NB4 (cell line): ENCODE measurements around the gene STAT5B.

Experiments used
- MYC ChIP-seq: IDR thresholded peaks from 2 replicates; pipeline ENCODE4 v1.6.1; 2011; ENCODE audit warnings: low read depth, low read length
- POLR2A ChIP-seq: IDR thresholded peaks from 2 replicates; pipeline ENCODE4 v1.6.1; 2011; ENCODE audit warnings: mild to moderate bottlenecking; ENCODE audit not compliant: insufficient read length; ENCODE audit errors: extremely low read depth
- TF ChIP-seq, protein P1 (sequence below): IDR thresholded peaks from one replicate; pipeline ENCODE4 v1.5.1; 2012; ENCODE audit warnings: low read depth, low read length
- TF ChIP-seq, protein P2 (sequence below): IDR thresholded peaks from 2 replicates; pipeline ENCODE4 v1.6.1; 2011; ENCODE audit warnings: low read depth, low read length

DNA sequence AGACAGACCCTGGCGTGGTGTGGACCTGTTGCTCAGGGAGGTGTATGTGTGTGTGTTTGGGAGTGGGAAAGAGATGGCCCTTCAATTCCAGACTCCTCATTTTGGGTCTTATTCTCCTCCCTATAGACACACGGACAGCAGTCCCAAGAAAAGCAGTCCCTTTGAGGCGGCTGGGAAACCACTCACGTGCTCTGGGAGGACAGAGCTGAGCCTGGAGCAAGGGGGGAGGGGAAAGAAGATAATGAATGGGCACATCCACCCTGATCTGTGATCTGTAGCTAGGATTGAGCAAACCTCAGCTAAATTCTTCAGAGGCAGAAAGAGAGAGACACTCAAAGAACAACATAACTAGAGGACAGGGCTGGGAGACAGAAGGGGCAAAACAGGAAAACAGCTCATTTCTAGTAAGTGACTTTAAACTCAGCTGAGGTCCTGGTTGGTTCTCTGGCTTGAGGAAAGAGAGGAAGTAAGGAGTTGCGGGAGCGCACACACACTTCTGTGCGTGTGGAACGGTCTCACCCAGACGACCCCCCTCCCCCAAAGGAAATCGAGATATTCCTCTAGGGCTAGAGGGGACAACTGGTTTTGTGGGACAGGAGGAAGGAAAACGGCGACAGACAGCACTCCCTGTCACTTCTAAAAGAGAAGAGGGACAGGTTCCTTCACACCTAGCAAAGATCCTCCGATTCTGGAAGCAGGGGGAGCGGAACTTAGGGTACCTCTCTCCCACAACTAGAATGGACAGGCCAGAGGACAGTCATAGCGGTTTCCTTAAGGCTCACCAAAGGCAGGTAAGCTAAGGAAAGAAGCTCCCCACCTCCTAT is 122.1 kb downstream of the STAT5B start:
- TF ChIP-seq, protein P1, sequence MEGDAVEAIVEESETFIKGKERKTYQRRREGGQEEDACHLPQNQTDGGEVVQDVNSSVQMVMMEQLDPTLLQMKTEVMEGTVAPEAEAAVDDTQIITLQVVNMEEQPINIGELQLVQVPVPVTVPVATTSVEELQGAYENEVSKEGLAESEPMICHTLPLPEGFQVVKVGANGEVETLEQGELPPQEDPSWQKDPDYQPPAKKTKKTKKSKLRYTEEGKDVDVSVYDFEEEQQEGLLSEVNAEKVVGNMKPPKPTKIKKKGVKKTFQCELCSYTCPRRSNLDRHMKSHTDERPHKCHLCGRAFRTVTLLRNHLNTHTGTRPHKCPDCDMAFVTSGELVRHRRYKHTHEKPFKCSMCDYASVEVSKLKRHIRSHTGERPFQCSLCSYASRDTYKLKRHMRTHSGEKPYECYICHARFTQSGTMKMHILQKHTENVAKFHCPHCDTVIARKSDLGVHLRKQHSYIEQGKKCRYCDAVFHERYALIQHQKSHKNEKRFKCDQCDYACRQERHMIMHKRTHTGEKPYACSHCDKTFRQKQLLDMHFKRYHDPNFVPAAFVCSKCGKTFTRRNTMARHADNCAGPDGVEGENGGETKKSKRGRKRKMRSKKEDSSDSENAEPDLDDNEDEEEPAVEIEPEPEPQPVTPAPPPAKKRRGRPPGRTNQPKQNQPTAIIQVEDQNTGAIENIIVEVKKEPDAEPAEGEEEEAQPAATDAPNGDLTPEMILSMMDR = no peak
- TF ChIP-seq MYC (no peak), POLR2A (no peak)
- TF ChIP-seq, protein P2, sequence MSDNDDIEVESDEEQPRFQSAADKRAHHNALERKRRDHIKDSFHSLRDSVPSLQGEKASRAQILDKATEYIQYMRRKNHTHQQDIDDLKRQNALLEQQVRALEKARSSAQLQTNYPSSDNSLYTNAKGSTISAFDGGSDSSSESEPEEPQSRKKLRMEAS = no peak
